GM18505 (cell line): ENCODE measurements around the gene MCM5.
"Not testable (repeated sequence)": the region's sequence is repeated elsewhere in the genome, so short reads cannot be mapped to it uniquely, and the experiment has no call there.

Experiments used
- ATAC-seq: cut with Tn5 transposase; IDR thresholded peaks from one replicate; pipeline ENCODE4 v1.9.1; 2021; ENCODE audit not compliant: unreplicated experiment
- POLR2A ChIP-seq: IDR thresholded peaks from 4 replicates; pipeline ENCODE4 v1.6.1; 2011; ENCODE audit warnings: borderline replicate concordance; ENCODE audit not compliant: insufficient read depth, insufficient read length; ENCODE audit errors: extremely low read depth

Gene MCM5

DNA sequence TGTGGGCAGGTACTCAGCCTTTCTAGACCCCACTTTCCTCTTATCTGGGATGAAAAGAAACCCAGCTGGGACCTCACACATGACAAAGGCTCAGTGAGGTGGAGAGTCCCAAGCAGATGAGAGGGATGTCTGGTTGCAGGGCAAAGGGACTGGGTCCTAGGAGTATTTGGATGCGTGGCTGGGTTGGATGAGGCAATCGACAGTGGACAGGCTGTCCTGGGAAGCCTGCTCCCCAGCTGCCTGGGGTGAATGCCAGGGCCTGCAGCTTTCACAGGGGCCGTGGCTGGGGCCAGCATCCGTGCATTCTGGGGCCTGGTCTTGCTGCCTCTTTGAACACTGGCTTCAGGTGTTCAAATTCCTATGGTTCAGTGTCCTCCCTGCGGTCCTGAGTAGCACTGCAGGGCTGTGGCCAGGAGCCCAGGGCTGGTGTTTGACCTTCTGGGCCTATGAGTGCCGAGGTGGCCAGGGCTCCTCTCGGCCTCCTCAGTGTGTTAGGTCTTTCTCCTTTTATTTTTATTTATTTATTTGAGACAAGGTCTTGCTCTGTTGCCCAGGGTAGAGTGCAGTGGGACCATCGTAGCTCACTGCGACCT is 65.3 kb downstream of the MCM5 start:
- no peak for ATAC-seq
- no peak for TF ChIP-seq POLR2A

DNA sequence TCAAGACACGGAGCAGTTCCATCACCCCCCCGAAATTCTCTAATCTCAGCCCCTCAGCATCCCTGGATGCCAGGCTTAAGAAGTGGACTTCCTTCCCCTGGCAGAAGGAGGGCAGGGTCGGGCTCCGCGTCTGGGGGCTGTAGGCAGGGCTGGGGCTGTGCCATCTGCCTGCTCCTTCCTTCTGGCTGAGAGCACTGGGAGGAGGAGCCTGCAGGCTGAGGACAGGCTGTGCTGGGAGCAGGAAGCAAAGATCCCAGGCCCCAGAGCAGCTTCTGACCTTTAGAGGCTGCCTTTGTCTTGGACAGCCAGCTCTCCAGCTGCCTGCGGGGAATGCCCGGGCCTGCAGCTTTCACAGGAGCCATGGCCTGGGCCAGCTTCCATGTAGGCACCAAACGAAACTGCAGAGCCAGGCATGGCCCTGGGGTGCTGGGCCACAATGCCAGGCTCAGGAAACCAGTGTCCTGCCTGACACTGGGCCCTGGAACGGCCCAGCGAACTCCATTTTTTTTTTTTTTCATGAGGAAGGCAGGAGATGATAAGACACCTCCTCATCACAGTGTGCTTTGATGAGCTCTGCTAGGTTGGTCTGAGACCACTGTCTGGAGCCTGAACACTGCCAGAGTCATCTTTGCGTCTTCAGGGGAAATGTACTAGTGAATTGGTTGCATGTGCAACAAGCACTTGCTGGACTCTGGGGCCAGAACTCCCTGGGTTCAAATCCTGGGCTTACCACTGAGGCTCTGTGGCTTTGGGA is 67.9 kb downstream of the MCM5 start:
- ATAC-seq = no peak
- no peak for TF ChIP-seq POLR2A

GRCh38 chr22:35470903-35471321 is 71.0 kb downstream of the MCM5 start:
- no peak for TF ChIP-seq POLR2A
- ATAC-seq = no peak

- not testable (repeated sequence) for ATAC-seq
Observed at GRCh38 chr22:35471566-35471965, 71.6 kb downstream of the MCM5 start.

GRCh38 chr22:35472488-35472887 is 72.5 kb downstream of the MCM5 start:
- no peak for TF ChIP-seq POLR2A
- ATAC-seq = no peak

GRCh38 chr22:35473971-35474370 is 74.0 kb downstream of the MCM5 start:
- ATAC-seq = no peak
- TF ChIP-seq POLR2A = no peak
